GM18858 (cell line): Measurements from ENCODE around the gene KDM4D.
"Not testable (repeated sequence)": the region's sequence is repeated elsewhere in the genome, so short reads cannot be mapped to it uniquely, and the experiment has no call there.

Source experiments
- ATAC-seq: cut with Tn5 transposase; IDR thresholded peaks from one replicate; pipeline ENCODE4 v1.9.1; 2021; ENCODE audit not compliant: unreplicated experiment

Gene KDM4D

DNA sequence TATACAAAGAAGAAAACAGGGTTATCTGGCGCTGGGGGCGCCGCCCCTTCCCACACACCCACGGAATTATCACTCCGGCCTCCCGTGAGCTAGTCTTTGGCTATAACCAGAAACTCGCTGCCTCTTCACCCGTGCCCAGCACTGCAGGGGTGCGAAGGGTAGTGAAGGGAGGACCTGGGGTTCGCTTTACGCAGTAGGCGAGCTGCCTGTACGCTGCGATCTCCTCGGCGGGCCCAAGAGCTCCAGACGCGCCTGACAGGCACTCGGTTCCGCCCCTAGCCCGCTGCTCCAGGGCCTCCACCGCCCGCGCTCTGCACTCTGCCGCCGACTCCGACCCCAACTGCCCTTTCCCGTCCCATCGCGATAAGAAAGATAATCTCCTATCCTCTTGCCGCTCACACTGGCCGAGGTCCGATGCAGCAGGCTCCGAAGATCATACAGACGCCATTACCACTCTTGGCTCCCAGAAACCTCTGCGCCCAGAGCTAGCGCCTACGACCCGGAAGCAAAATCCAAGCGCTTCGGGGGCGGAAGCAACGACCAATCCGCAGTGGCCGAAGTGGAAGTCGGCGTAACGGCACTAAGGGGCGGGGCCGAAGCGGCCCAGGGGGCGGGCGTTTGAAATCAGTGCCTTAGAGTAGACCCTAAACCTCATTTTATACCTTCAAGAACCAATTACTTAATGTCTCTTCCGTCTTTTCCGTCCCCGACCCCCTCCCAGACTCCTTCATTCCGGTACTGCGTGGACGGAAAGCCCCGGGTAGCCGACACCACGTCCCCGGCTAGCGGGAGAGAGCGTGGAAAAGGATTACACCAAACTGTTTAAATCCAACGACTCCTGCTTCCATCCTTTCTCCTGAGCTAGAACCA is at the start of gene KDM4D, which contains the start of gene CWC15:
TSS of gene KDM4D (plus strand) at position 611 of the 870 bp plus-strand sequence. CDS start 23,664 bp downstream, outside the sequence.
TSS of gene CWC15 (minus strand) at position 458 of the 870 bp plus-strand sequence. CDS start 1,371 bp downstream, outside the sequence.
- peak; percentile 99 for ATAC-seq

DNA sequence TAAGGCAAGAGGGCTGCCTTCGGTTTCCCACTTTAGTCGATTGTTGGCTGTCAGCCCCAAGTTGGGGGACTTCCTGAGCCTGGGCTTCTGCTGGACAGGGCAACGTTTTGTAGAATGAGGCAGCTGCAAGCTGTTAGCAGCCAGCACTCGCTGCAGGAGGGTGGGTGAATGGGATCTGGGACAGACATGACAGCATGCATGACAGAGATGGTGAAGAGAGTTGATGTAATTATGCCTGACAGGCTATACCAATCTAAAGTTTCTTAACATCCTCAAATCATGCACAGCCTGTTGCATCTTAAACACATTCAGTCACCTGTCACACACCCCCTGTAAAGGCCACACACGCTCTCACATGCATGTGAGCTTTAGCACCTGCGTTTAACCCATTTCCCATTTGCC is 49.3 kb upstream of the KDM4D start:
- no peak for ATAC-seq

DNA sequence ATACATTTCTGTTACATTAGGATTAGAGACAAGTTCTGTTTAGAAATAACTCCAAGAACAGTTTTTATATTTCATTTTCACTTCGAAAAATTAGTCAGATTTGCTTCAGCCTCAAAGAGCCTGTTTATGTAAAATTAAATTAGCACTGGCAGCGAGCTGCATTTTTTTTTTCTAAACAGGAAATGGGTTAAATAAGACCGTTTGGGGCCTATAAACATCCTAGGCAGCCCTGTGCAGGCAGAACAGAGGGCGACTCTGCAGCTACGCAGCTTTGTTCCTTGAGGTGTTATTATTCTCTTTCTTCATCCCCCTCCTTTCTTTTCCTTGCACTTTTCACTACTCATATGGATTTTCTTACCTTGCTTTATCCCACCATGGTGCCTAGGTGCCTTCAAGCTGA is 48.9 kb upstream of the KDM4D start:
- no peak for ATAC-seq

DNA sequence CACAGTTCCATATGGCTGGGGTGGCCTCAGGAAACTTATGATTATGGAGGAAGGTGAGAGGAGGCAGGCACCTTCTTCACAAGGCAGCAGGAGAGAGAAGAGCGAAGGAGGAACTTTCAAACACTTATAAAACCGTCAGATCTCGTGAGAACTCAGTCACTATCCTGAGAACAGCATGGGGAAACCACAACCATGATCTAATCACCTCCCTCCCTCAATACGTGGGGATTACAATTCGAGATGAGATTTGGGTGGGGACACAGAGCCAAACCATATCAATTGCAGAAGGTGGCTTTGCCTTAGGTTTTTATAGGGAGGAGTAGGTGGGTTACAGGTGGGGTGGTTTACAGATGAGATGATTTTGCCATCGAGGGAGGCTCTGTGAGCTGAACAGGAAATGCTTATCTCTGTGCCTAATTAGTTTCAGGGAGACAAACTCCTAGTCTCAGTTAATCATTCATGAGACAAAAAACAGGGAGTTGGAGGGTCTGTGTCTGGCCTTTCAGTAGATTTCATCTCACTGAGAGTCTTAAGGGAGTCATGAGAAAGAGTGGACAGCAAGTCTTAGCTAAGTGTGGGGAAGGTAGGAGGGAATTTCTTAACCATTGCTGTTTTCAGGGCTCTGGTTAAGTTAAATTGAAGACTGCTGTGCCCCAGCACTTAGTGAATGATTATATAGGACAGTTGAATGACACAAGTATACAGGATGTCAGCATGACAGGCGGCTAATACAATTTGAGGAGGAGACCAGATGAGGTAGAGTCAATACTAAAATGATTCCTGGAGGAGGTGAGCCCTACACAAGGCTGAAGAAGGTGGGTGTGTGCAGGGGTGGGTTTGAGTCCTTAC is 47.9 kb upstream of the KDM4D start:
- peak; percentile 48 for ATAC-seq

DNA sequence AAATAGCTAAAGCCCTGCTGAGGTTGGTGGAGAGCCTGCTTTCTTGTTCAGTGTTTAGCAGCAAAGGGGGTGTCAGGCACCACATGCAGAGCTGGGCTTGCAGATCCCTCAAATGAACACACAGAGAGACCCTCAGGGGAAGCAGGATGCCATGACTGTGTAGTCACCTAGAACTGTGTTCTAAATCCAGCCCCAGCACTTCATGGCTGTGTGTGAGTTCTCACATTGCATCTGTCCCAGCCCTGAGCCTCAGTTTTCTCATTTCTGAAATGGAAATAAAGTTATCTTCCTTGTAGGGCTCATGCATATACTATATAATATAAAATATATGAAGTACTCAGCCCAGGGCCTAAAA is 47.3 kb upstream of the KDM4D start:
- no peak for ATAC-seq

DNA sequence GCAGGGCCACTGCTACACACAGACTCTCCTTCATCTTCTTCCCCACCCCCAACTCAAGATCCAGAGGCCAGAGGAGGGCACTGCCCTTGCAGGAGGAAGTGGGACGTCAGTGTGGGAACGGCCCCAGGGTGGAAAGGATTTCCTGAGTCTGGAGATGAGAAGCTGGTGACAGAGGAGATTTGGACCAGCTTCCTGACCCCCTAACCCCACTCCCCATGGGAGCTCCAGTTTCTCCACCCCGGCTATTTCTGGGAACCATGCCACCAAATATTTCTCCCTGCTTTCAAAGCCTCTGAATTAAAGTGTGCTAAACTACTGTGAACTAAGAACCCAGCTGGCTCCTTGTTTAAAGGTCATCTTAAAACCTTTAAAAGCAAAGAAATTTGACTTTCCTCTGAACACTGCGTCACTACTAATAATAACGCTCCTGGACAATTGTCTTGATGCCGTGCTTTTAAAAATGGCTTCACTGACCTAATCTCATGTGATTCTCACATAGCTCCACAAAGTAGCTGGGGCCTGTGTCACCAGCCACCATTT is 46.7 kb upstream of the KDM4D start:
- no peak for ATAC-seq

DNA sequence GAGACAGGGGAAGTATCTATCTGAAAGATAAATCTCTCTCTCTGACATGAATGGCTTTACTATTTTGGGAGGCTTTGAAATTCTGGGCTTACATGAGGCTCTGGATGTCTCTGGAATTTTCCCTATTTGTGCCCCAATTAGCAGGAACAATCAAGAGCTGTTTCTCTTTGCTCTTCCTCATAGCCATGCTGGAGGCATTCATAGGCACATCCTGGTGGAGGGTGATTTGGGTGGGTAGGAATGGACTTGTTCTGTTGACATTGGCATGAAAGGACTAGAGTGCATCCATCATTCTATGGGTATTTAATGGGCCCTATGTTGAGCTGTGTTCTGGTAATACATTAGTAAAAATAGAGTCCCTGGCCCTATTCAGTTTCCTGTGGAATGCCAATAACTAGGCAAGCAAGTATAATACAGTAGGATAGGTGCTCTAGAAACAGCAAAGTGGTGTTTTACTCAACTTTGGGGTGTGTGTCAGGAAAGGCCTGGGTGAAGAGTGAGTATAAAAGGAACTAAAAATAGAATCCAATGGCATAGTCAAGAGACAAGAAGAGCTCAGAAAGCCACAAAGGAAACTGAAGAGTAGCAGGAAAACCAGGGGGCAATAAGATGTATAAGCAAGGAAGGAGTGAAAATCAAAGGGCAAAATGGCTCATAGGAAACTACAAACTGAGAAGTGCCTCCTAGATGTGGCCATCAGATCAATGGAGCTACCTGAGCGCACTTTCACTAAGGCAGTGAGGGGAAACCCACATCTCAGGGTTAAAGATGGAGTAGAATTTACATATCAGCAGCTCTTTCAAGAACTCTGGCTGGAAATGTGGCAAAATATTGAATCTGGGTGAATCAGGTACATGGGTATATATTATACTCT is 45.2 kb upstream of the KDM4D start:
- ATAC-seq = no peak

DNA sequence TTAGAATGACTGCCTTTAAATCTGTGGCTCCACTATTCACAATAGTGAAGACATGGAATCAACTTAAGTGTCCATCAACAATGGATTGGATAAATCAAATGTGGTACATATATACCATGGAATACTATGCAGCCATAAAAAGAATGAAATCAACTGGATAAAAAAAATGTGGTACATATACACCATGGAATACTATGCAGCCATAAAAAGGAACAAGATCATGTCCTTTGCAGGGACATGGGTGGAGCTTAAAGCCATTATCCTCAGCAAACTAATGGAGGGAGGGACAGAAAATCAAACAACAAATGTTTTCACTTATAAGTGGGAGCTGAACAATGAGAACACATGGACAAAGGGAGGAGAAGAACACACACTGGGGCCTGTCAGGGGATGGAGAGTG is 41.4 kb upstream of the KDM4D start:
- ATAC-seq = not testable (repeated sequence)

DNA sequence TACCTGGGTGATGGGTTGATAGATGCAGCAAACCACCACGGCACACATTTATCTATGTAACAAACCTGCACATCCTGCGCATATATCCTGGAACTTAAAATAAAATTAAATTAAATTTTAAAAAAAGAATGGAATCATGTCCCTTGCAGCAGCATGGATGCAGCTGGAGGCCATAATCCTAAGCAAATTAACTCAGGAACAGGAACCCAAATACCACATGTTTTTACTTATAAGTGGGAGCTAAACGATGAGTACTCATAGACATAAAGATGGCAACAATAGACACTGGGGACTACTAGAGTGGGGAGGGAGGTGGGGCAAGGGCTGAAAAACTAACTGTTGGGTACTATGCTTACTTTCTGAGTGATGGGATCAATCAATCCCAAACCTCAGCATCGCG is 41.0 kb upstream of the KDM4D start:
- no peak for ATAC-seq

DNA sequence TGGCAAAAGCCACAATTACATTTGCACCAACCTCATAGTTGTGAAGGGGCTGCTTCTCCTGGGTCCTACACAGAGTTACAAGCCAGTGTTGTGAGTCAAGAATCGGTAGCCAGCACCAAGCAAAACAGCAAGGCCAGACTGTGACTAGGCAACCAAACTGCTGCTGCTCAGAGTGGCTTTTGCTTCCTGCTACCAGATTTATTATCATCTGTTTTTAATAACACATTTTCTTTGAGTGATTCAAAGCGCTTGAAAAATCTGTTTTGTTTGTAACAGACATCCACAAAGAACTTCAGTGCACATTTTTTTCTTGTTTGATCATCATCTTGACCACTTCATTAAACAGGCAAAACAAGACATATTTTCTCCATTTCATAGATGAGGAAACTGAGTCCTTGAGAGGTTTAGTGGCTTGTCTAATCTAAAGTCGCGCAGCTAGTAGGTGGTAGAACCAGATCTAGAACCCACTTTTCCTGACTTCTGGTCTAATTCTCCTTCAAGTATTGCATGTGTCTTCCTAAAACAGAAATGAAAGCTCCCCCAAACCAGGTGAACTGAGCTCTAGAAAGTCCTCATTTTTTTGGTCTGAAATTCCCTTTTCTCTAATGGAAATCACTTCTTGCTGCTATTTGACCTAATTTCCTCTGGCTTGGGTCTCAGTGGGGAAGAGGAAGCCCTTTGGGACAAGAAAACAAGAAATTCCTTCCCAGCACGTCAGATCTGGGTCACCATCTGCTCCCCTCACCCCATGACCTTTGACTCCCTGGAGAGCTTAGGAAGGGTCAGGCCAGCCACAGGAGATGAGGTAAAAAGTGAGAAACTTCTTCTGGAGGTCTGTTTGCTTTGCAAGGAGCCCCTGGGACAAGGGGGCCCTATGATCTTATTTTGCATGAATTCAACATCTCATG is 40.0 kb upstream of the KDM4D start:
- ATAC-seq = no peak

DNA sequence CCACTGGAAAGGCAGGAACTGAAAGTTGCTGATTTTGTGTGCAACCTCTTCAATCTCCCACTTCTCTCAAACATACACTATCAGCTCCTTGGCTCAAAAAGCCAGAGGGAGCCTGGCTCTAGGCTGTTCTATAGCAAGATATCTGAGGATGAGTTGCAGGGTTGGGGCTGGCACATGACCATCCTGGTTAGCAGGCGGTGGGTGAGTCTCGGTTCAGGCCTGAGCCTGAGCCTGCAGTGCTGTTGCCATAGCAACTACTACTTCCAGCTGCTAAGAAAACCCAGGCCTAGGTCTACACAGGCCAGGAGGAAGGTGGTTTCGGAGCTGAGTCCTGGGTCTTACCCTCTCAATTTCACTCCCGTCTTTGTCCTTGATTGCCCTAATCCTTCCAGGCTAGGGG is 39.1 kb upstream of the KDM4D start:
- ATAC-seq = no peak

DNA sequence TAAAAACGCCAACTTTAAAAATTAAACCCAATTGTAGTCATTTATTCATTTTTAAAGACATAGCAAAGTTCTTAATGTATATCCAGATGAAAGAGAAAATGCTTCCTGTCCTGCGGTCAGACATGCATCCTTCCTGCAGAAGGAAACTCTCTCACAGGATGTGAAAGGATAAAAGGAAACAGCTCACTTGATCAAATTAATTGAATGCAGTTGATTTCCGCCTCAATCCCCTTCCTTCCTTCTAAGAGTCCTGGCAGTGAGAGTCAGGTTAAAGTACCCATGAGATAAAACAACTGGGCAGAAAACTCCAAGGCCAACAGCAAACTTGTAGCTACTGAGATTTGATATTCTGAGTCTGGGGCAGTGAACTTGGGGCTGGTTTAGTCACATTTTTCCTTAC is 38.7 kb upstream of the KDM4D start:
- ATAC-seq = no peak

DNA sequence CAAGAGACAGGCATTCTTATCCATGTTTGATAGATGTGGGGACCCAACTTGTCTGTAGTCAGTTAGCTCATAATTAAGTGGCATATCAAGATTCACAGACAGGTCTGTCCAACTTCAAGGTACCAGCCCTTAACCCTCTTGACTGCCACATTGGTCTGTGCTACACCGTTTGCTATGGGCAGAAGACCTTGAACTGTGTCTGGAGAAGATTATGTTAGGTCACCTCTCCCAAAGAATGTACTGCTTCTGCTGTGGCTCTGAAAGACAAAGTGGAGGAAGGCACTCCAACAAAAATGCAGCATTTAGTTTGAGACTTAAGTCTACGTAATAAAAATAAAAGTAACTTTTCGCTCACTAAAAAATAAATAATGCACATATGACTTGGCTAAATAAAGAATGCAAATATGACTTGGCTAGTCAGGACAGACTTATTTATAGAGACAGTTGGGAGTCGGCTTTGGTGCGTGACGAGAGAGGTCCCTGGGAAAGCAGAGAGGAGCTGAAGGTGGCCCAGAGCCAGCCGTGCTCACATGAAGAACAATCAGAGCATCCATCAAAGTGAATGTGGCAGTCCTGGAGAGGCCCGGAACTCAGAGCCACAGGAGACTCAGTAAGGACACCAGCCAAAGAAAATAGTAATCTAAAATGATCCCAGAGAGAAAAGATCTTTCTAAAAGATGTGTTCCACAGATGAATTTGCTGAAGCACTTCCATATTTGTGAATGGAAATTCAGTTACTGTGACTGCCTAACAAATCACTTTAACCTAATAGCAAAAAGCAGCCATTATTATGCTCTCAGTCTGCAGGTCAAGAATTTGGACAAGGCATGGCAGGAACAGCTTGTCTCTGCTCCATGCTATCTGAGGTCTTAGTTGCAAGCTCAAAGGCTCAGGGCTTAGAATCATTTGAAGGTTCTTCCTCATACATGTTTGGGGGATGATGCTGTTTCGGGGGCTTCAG is 35.1 kb upstream of the KDM4D start:
- ATAC-seq = no peak

DNA sequence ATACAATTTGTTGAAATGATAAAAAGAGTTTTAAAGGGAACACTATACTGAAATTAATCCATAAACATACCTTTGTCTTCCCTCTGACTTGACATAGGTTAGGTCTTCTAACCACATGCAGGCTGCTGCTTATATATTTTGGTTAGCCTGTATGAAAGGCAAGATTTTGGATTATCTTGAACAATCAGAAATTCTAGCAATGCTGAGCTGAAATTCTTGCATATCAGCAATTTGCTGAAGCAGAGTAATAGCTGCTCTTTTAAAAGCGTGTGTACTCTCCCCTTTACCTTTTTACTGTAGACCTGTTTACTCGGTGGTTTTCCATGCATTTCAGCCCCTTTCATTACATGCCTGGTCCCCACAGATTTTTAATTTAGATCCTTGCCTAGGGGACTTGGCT is 34.2 kb upstream of the KDM4D start:
- ATAC-seq = no peak

DNA sequence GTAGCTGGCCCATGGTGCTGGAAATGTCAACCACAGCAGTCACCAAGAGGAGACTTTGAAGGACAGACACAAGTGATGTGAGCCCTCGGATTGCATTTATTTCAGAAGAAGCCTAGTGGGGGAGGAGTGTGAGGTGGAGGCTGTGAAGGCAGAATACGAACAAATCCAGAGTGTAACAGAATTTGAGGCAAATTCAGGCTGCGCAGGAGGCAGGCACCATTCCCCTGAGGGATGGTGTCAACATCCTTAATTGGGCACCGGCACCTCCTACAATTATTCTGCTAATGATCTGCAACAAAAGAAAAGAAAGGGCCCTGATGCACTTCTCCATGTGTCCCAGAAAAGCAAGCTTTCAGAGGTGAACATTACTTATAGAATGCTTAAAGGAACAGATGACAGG is 32.4 kb upstream of the KDM4D start:
- ATAC-seq = no peak

DNA sequence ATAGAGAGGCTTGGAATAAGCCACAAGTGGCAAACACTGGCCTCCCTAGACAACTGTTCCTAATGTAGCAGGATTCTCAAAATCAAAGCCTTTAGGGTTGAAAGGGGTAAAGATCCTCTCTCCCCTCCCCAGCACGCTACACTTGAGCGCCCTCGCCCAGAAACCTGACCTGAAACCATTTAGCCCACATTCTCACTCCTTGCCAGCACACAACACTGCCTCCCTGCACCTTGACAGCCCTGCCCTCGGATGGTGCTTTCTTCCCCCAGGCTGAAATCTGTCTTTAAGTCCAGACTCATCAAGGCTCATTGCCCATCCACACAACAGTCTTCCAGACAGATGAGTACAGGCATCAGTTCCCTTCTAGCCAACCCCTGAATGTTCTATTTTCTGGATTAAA is 26.7 kb upstream of the KDM4D start:
- ATAC-seq = no peak

DNA sequence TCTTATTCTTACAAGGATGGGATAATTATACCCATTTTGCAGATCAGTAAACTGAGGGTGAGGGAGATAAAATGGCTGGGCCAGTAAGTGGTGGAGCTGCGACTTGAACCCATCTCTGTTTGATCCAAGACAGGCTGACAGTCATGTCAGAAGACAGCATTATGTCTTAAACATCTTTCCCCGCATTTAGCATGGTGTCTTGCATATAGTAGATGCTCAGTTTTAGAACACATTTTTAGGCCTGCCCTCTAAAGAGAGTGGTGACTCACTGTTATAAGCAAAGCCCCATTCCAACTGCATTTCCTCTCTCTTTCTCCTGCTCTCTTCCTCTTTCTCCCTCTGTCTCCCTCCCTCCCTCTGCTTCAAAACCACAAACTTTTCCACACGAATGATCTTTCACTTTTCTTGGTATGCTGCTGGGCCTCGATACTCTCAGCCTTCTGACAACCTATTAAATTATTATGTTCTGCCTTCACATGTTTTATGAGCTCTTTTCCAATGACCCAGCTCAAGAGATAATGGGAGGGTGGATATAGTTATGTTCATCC is 25.4 kb upstream of the KDM4D start:
- no peak for ATAC-seq

DNA sequence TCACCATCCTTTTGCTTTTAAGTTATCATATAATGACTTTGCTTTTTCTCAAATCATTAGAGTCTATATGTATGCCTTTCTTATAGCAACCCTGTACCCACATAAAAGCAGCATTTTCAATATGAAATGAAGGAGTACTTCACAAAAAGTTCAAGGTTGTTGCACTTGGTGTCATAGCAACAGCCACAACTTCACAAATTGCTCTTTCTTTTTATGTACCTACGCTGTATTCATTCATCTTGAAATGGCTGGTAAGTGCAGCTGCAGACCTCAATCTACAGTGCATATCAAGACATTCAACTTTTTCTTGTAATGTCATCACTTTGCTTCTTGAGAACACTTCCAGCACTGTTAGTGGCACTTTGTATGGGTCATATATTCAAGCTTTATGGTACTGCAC is 18.8 kb upstream of the KDM4D start:
- ATAC-seq = no peak
